Astrocyte (in vitro differentiated cells and primary cell): ENCODE measurements around the gene HIRA.

Experiments
- EZH2 ChIP-seq: IDR thresholded peaks from 2 replicates; pipeline ENCODE4 v1.6.1; 2012; ENCODE audit warnings: mild to moderate bottlenecking, low read length, inconsistent platforms; ENCODE audit not compliant: insufficient read depth
- TF ChIP-seq, protein P1 (sequence below): IDR thresholded peaks from 2 replicates; pipeline ENCODE4 v1.5.1; 2011; ENCODE audit warnings: low read depth, mild to moderate bottlenecking, inconsistent platforms, low read length, moderate library complexity; ENCODE audit not compliant: insufficient read depth

DNA sequence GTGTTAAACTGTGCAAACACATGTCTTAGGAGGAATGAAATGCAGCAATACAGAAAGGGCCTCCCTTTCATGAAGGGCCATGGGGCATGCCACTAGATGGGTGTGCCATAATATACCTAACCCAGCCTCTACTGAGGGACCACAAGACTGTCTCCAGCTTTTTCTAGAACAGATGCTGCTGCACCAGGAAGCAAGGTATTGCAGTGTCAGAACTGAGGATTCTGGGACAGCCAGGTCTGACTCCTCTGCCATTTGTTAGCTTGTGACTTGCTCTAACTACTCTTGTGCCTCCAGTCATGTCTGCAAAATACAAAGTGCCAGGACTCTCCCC, 53.2 kb downstream of the HIRA start:
- TF ChIP-seq, protein P1, sequence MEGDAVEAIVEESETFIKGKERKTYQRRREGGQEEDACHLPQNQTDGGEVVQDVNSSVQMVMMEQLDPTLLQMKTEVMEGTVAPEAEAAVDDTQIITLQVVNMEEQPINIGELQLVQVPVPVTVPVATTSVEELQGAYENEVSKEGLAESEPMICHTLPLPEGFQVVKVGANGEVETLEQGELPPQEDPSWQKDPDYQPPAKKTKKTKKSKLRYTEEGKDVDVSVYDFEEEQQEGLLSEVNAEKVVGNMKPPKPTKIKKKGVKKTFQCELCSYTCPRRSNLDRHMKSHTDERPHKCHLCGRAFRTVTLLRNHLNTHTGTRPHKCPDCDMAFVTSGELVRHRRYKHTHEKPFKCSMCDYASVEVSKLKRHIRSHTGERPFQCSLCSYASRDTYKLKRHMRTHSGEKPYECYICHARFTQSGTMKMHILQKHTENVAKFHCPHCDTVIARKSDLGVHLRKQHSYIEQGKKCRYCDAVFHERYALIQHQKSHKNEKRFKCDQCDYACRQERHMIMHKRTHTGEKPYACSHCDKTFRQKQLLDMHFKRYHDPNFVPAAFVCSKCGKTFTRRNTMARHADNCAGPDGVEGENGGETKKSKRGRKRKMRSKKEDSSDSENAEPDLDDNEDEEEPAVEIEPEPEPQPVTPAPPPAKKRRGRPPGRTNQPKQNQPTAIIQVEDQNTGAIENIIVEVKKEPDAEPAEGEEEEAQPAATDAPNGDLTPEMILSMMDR: no peak
- no peak for TF ChIP-seq EZH2
